HEK293T (cell line): Measurements from ENCODE around the gene RHOC.

Source experiments
- BHLHE40 ChIP-seq: fragments of 450-650 bp; IDR thresholded peaks from 2 replicates; pipeline ENCODE4 v1.6.1; 2016; ENCODE audit warnings: mild to moderate bottlenecking, moderate library complexity, borderline replicate concordance
- CTBP1 ChIP-seq: fragments of 450-650 bp; IDR thresholded peaks from 2 replicates; pipeline ENCODE4 v1.6.1; 2016; ENCODE audit warnings: borderline replicate concordance
- NFRKB ChIP-seq: fragments of 450-650 bp; IDR thresholded peaks from 2 replicates; pipeline ENCODE4 v1.6.1; 2016; ENCODE audit warnings: mild to moderate bottlenecking, moderate library complexity
- SP1 ChIP-seq: fragments of 450-650 bp; IDR thresholded peaks from 2 replicates; pipeline ENCODE4 v1.6.1; 2017
- TARDBP ChIP-seq: fragments of 450-650 bp; IDR thresholded peaks from 2 replicates; pipeline ENCODE4 v1.6.1; 2016

- TF ChIP-seq CTBP1: no peak
- no peak for TF ChIP-seq BHLHE40
- no peak for TF ChIP-seq SP1
- TF ChIP-seq TARDBP: no peak
- TF ChIP-seq NFRKB: no peak
Measured at GRCh38 chr1:112686417-112686816, 20.5 kb downstream of the RHOC start.
